CD14-positive monocyte (primary cell): ENCODE results near the gene CYP2S1. TPM values are rescaled to one million over a fixed set of nuclear protein-coding genes. Genes with fewer than 3 reads are reported as not detected.
A peak's percentile ranks its signal among the peaks of the same experiment; 100 is the strongest.

Source experiments
- DNase-seq, 3 donors: peaks; one replicate each; pipeline ENCODE4 v3.0.0-alpha.2; 2011 to 2022
- H2AFZ ChIP-seq: 2 replicates; pipeline ENCODE4 v1.6.0; 2012; ENCODE audit warnings: mild to moderate bottlenecking, low read depth, low read length, inconsistent platforms; ENCODE audit not compliant: insufficient read depth, poor library complexity, severe bottlenecking
- H3K27ac ChIP-seq, 2 donors: 1 replicate in 1 of 2; 2 replicates in 1 of 2; pipeline ENCODE4 v1.5.1; 2012 to 2013; ENCODE audit warnings: low read length in 2 of 2, control low read depth in 1 of 2, inconsistent platforms in 1 of 2, low read depth in 1 of 2, mild to moderate bottlenecking in 1 of 2
- H3K27me3 ChIP-seq, 2 donors: one replicate each; pipeline versions ENCODE4 v1.6.0 to v1.6.1; 2011 to 2013; ENCODE audit warnings: low read length in 2 of 2; ENCODE audit not compliant: control insufficient read depth in 2 of 2, insufficient read depth in 2 of 2
- H3K36me3 ChIP-seq, 2 donors: replicated peaks in 1 of 2; 1 replicate in 1 of 2; 2 replicates in 1 of 2; pipeline versions ENCODE4 v1.5.1 to v1.6.1; 2012 to 2013; ENCODE audit warnings: low read length in 2 of 2, control low read depth in 1 of 2, inconsistent platforms in 1 of 2, mild to moderate bottlenecking in 1 of 2; ENCODE audit not compliant: insufficient read depth in 2 of 2, control insufficient read depth in 1 of 2
- H3K4me1 ChIP-seq, 2 donors: 1 replicate in 1 of 2; 2 replicates in 1 of 2; pipeline versions ENCODE4 v1.5.1 to v1.6.1; 2012 to 2013; ENCODE audit warnings: low read length in 2 of 2, control low read depth in 1 of 2, inconsistent platforms in 1 of 2, mild to moderate bottlenecking in 1 of 2, moderate library complexity in 1 of 2; ENCODE audit not compliant: insufficient read depth in 2 of 2, control insufficient read depth in 1 of 2
- H3K4me2 ChIP-seq: replicated peaks from 2 replicates; pipeline ENCODE3; 2012; ENCODE audit warnings: low read length, moderate library complexity, mild to moderate bottlenecking; ENCODE audit not compliant: poor library complexity, severe bottlenecking; ENCODE audit errors: extremely low read depth
- H3K4me3 ChIP-seq, 3 experiments: fragments of 200-600 bp in 1 of 3; sonication (generic) in 1 of 3; replicated peaks in 1 of 3; 1 replicate in 2 of 3; 2 replicates in 1 of 3; pipeline ENCODE4 v1.5.1; 2011 to 2013; ENCODE audit warnings: low read length in 3 of 3, mild to moderate bottlenecking in 3 of 3, control low read depth in 2 of 3, low read depth in 2 of 3, inconsistent platforms in 1 of 3, moderate library complexity in 1 of 3
- H3K79me2 ChIP-seq: 2 replicates; pipeline ENCODE4 v1.6.0; 2012; ENCODE audit warnings: mild to moderate bottlenecking, control low read depth, inconsistent platforms, low read length, moderate library complexity; ENCODE audit not compliant: insufficient read depth
- H3K9ac ChIP-seq: 2 replicates; pipeline ENCODE4 v1.6.0; 2017; ENCODE audit warnings: low read length, mild to moderate bottlenecking; ENCODE audit not compliant: insufficient read depth, poor library complexity, severe bottlenecking
- H3K9me3 ChIP-seq, 2 donors: replicated peaks in 1 of 2; 1 replicate in 1 of 2; 2 replicates in 1 of 2; pipeline versions ENCODE4 v1.5.1 to v1.6.1; 2012 to 2013; ENCODE audit warnings: low read length in 2 of 2, control low read depth in 1 of 2; ENCODE audit not compliant: control insufficient read depth in 1 of 2, insufficient read depth in 1 of 2
- H4K20me1 ChIP-seq: 2 replicates; pipeline ENCODE4 v1.6.0; 2012; ENCODE audit warnings: mild to moderate bottlenecking, low read length, control low read depth, moderate library complexity; ENCODE audit not compliant: insufficient read depth
- H3K27ac Mint-ChIP-seq, 7 donors: one replicate each; pipeline ENCODE4 v1.8.0; 2020; ENCODE audit warnings: mild to moderate bottlenecking in 7 of 7, mixed read lengths in 7 of 7, moderate library complexity in 6 of 7, inconsistent platforms in 2 of 7
- H3K27me3 Mint-ChIP-seq, 3 donors: one replicate each; pipeline ENCODE4 v1.8.0; 2021 to 2022; ENCODE audit warnings: low read depth in 3 of 3, mild to moderate bottlenecking in 3 of 3, mixed read lengths in 3 of 3, moderate library complexity in 3 of 3, inconsistent platforms in 1 of 3
- H3K36me3 Mint-ChIP-seq, 2 donors: one replicate each; pipeline ENCODE4 v1.8.0; 2020; ENCODE audit warnings: mixed read lengths in 2 of 2, inconsistent platforms in 1 of 2, mild to moderate bottlenecking in 1 of 2
- H3K4me1 Mint-ChIP-seq: one replicate; pipeline ENCODE4 v1.8.0; 2020; ENCODE audit warnings: mild to moderate bottlenecking, mixed read lengths
- H3K4me3 Mint-ChIP-seq, 2 donors: one replicate each; pipeline ENCODE4 v1.8.0; 2020; ENCODE audit warnings: mild to moderate bottlenecking in 2 of 2, mixed read lengths in 2 of 2, moderate library complexity in 1 of 2
- H3K9me3 Mint-ChIP-seq, 7 donors: one replicate each; pipeline ENCODE4 v1.8.0; 2020 to 2022; ENCODE audit warnings: mixed read lengths in 7 of 7, mild to moderate bottlenecking in 6 of 7, moderate library complexity in 6 of 7, inconsistent platforms in 2 of 7
- CTCF ChIP-seq: fragments of 200-600 bp; IDR thresholded peaks from one replicate; pipeline ENCODE4 v1.8.0; 2022; ENCODE audit warnings: antibody characterized with exemption, mild to moderate bottlenecking
- WGBS: methylation state at CpG from one replicate; pipeline ENCODE4 v1.1.5; 2013; ENCODE audit warnings: missing lambda C conversion rate; ENCODE audit not compliant: insufficient coverage; 5-methylcytosine and 5-hydroxymethylcytosine counted together
- intact Hi-C, 2 donors: fragments of 100-400 bp; cut with micrococcal nuclease; formaldehyde crosslinking; loops; one replicate each; pipeline versions ENCODE4 v1.15.0 to v1.15.1; 2023
- polyA plus RNA-seq, 3 donors: library from polyadenylated mRNA; depleted of rRNA in 1 of 3; unstranded in 2 of 3; stranded (reverse) in 1 of 3; fragments of 300-500 nt in 2 of 3; fragments of >200 nt in 1 of 3; fragmentation: Illumina TruSeq in 2 of 3; gene quantifications; 1 replicate in 2 of 3; 2 replicates in 1 of 3; pipeline ENCODE4 v1.2.3, GENCODE V29; 2012 to 2021

CYP2S1 gene
- polyA plus RNA-seq, 3 donors = 8.9 to 20.3 (median 10.3) TPM

DNA sequence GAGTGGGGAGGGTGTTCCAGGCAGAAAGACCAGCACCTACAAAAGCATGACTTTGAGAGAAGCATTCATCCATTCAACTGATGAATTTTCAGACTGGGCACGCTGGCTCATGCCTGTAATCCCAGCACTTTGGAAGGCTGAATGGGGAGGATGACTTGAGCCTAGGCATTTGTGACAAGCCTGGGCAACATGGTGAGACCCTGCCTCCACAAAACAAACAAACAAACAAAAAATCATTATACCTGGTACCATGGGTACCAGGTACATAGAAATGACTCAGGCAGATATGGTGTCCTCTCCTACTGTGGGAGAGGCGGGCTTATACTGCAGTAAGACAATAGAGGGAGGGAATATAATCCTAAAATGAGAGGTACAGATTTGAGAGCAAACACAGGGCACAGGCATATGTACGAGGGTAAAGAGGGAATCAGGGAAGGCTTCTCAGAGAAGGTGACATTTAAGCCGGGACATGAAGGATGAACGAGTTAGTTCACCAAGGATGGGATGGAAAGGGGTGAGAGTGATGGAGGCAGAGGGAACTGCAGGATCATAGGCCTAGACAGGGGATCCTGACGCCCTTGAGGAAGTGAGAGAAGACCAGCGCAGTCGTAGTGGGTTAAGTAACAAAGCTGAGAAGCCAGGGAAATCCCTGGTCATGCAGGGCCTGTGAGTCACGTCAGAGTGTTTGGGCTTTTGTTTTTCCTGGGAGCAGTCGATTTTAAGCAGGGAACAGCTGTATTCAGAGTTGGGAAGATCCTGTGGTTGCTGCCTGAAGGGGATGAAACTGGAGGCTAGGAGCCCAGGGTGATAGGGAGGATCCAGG is 2.9 kb downstream of the CYP2S1 start:
- Histone ChIP-seq H2AFZ (no peak overlapping the region), H3K9ac (peak overlapping the region; percentile 23), H3K4me1 (peaks cover 47 to 49% of the 10 kb centered on the region in 2 donors), H3K27me3 (peaks cover 0 to 4% of the 10 kb centered on the region in 2 donors), H3K79me2 (peaks cover 11% of the 10 kb centered on the region), H3K36me3 (peaks cover 9 to 22% of the 10 kb centered on the region in 2 donors), H3K27ac (peak overlapping the region; percentile 62 to 83), H4K20me1 (no peaks in the 10 kb centered on the region), H3K4me3 (peak overlapping the region in 1 of 3 experiments; percentile 13), H3K9me3 (no peaks in the 10 kb centered on the region), H3K4me2 (peak overlapping the region; percentile 40)
- Mint-ChIP-seq H3K4me3 (peak overlapping the region in 1 of 2 donors; percentile 74), H3K36me3 (peaks cover 13 to 36% of the 10 kb centered on the region in 2 donors), H3K27me3 (peaks cover 0 to 23% (median 11%) of the 10 kb centered on the region in 3 donors), H3K4me1 (peaks cover 43% of the 10 kb centered on the region), H3K9me3 (peaks cover 0 to 1% (median 0%) of the 10 kb centered on the region in 7 donors), H3K27ac (peak overlapping the region; percentile 81 to 94 (median 89))
- TF ChIP-seq CTCF = peak; percentile 15
- WGBS = 29% methylated on average over 8 of the region's 10 CpGs
- DNase-seq = peak; percentile 75 to 96 (median 86)
- intact Hi-C loops = no loop called here

- Histone ChIP-seq H3K4me3 (no peak overlapping the region), H4K20me1 (no peaks in the 10 kb centered on the region), H3K79me2 (peaks cover 11% of the 10 kb centered on the region), H2AFZ (no peak overlapping the region), H3K4me2 (no peak overlapping the region), H3K4me1 (peaks cover 33 to 34% of the 10 kb centered on the region in 2 donors), H3K36me3 (peaks cover 22 to 42% of the 10 kb centered on the region in 2 donors), H3K27ac (peak overlapping the region in 1 of 2 donors; percentile 16), H3K27me3 (no peaks in the 10 kb centered on the region), H3K9ac (no peak overlapping the region), H3K9me3 (no peaks in the 10 kb centered on the region)
- no peak for DNase-seq
- peaks cover 0 to 1% (median 0%) of the 10 kb centered on the region in 7 donors for H3K9me3 Mint-ChIP-seq
- H3K27me3 Mint-ChIP-seq = peaks cover 0 to 6% (median 2%) of the 10 kb centered on the region in 3 donors
- intact Hi-C loops = no loop called here
- H3K4me1 Mint-ChIP-seq = peaks cover 32% of the 10 kb centered on the region
- H3K4me3 Mint-ChIP-seq = no peak overlapping the region
- 95% methylated on average over 4 of the region's 11 CpGs for WGBS
- peaks cover 25 to 58% of the 10 kb centered on the region in 2 donors for H3K36me3 Mint-ChIP-seq
- peak overlapping the region in 3 of 7 donors; percentile 28 to 74 (median 62) for H3K27ac Mint-ChIP-seq
- no peak for TF ChIP-seq CTCF
These were observed 5.5 kb downstream of the CYP2S1 start for GRCh38 chr19:41198559-41198958.
